ENCODE data around the gene PDZK1IP1.
"Not testable (repeated sequence)": the region's sequence is repeated elsewhere in the genome, so short reads cannot be mapped to it uniquely, and the experiment has no call there.

Gene PDZK1IP1

GRCh38 chr1:47215713-47216112 lies 25.9 kb upstream of the PDZK1IP1 start:
- CTCF ChIA-PET: no interaction called here
- Mint-ChIP-seq H3K4me1 (peaks cover 4% of the 10 kb centered on the region), H3K27me3 (peaks cover 14% of the 10 kb centered on the region), H3K4me3 (no peak overlapping the region), H3K9me3 (no peaks in the 10 kb centered on the region), H3K36me3 (no peaks in the 10 kb centered on the region), H3K27ac (no peak overlapping the region)
- no peak for DNase-seq

- H3K9me3 Mint-ChIP-seq: no peaks in the 10 kb centered on the region
- CTCF ChIA-PET: no interaction called here
- H3K4me1 Mint-ChIP-seq: peaks cover 4% of the 10 kb centered on the region
- no peak overlapping the region for H3K27ac Mint-ChIP-seq
- no peak overlapping the region for H3K4me3 Mint-ChIP-seq
- no peak for DNase-seq
- peaks cover 16% of the 10 kb centered on the region for H3K27me3 Mint-ChIP-seq
- no peaks in the 10 kb centered on the region for H3K36me3 Mint-ChIP-seq
Measured at GRCh38 chr1:47214549-47214948, 24.7 kb upstream of the PDZK1IP1 start.

- CTCF ChIA-PET: interaction anchor here (0.6 to 2.1 kb wide), 3 partner anchors 20 to 38 kb away, joined by 3 to 7 read pairs (median 6); no protein-coding TSS in a partner anchor
- Mint-ChIP-seq H3K27ac (no peak overlapping the region), H3K36me3 (no peaks in the 10 kb centered on the region), H3K27me3 (peaks cover 26% of the 10 kb centered on the region), H3K4me1 (peaks cover 4% of the 10 kb centered on the region), H3K9me3 (no peaks in the 10 kb centered on the region), H3K4me3 (no peak overlapping the region)
- no peak for DNase-seq
Measured at GRCh38 chr1:47213230-47213963, 23.6 kb upstream of the PDZK1IP1 start.

GRCh38 chr1:47212636-47213229 lies 22.9 kb upstream of the PDZK1IP1 start:
- H3K4me3 Mint-ChIP-seq: no peak overlapping the region
- no peak overlapping the region for H3K27ac Mint-ChIP-seq
- no peaks in the 10 kb centered on the region for H3K36me3 Mint-ChIP-seq
- H3K27me3 Mint-ChIP-seq: peaks cover 28% of the 10 kb centered on the region
- CTCF ChIA-PET: interaction anchor here (1.0 to 2.7 kb wide), 4 partner anchors 17 to 37 kb away, joined by 4 to 9 read pairs (median 6); no protein-coding TSS in a partner anchor
- no peaks in the 10 kb centered on the region for H3K9me3 Mint-ChIP-seq
- DNase-seq: no peak
- H3K4me1 Mint-ChIP-seq: peaks cover 4% of the 10 kb centered on the region

GRCh38 chr1:47211796-47212269 lies 22.0 kb upstream of the PDZK1IP1 start:
- H3K36me3 Mint-ChIP-seq: no peaks in the 10 kb centered on the region
- no peak overlapping the region for H3K4me3 Mint-ChIP-seq
- no peaks in the 10 kb centered on the region for H3K9me3 Mint-ChIP-seq
- no peak for DNase-seq
- H3K27ac Mint-ChIP-seq: no peak overlapping the region
- H3K4me1 Mint-ChIP-seq: peaks cover 4% of the 10 kb centered on the region
- CTCF ChIA-PET: interaction anchor here (1.0 to 2.7 kb wide), 3 partner anchors 16 to 36 kb away, joined by 4 to 9 read pairs (median 6); no protein-coding TSS in a partner anchor
- H3K27me3 Mint-ChIP-seq: peaks cover 30% of the 10 kb centered on the region

DNA sequence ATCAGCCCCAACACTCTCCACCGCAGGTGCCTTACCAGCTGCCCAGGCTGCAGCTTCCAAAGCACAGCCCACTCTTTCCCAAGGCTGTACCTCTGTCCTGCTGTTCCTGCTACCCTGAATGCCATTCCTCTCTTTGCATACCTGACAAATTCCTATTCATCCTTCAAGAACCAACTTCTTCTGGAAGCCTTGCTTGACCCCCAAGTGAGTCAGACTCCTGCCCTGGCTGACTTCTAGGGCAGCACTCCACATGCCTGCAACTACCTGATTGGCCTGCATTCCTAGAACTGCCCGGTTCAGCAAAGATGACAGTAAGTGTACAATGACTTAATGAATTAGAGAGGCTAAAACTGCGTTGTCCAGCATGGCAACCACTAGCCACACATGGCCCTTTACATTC lies 20.8 kb upstream of the PDZK1IP1 start:
- Mint-ChIP-seq H3K27me3 (peaks cover 35% of the 10 kb centered on the region), H3K4me1 (peaks cover 4% of the 10 kb centered on the region), H3K36me3 (no peaks in the 10 kb centered on the region), H3K9me3 (no peaks in the 10 kb centered on the region), H3K27ac (no peak overlapping the region), H3K4me3 (no peak overlapping the region)
- CTCF ChIA-PET: interaction anchor here (0.6 to 2.7 kb wide), 4 partner anchors 10 to 52 kb away, joined by 3 to 9 read pairs (median 4); no protein-coding TSS in a partner anchor
- no peak for DNase-seq

DNA sequence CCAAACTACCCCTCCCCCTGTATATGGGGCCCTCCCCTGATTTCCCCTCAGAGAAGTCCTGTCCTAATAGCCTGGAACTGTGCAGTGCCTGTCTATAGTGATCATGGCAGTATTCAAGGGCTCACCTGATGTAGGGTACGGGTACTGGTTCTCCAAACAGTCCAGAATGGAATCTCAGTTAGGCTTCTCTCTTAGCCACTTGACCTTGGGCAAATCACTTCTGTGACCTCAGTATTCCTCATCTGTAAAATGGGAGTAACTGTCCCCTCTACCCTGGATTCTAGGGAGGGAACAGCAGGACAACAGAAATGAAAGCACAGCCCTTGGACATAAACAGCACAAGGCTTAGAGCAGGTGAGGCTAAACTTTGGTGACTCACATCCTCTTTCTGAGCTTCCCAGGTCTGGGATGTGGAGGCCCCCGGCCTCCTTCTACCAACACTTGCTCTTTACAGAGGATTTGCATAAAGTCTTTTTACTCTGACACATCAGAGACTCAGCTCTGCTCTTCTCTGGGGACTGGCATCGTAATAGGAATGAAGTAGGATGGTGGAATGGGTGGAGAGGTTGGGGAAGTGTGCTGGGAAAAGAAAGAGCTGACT lies 20.0 kb upstream of the PDZK1IP1 start:
- no peak for DNase-seq
- CTCF ChIA-PET: interaction anchor here (0.9 to 2.7 kb wide), 3 partner anchors 9 to 31 kb away, joined by 3 to 9 read pairs (median 4); no protein-coding TSS in a partner anchor
- Mint-ChIP-seq H3K4me1 (peaks cover 4% of the 10 kb centered on the region), H3K27ac (no peak overlapping the region), H3K4me3 (no peak overlapping the region), H3K27me3 (peaks cover 35% of the 10 kb centered on the region), H3K9me3 (no peaks in the 10 kb centered on the region), H3K36me3 (no peaks in the 10 kb centered on the region)

DNA sequence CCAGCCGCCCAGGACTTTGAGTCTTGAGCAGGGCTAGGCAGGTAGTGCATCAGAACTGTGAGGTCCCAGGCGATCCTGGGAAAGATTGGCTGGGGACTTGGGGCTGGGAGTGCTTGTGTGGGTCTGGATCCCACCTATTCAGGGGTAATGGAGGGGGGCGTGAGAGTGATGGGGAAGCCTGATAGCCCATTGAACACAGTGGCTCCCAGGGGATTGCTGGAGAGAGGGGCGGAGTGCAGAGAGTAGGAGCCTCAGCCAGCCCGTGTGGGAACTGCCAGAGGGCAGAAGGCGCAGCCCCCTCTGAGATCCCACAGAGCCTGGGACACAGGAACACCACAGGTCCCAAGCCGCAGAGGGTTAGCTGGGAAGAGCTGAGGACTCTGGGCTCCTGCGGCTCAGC lies 19.3 kb upstream of the PDZK1IP1 start:
- peaks cover 4% of the 10 kb centered on the region for H3K4me1 Mint-ChIP-seq
- H3K4me3 Mint-ChIP-seq: no peak overlapping the region
- no peak overlapping the region for H3K27ac Mint-ChIP-seq
- H3K27me3 Mint-ChIP-seq: peaks cover 42% of the 10 kb centered on the region
- H3K9me3 Mint-ChIP-seq: no peaks in the 10 kb centered on the region
- H3K36me3 Mint-ChIP-seq: no peaks in the 10 kb centered on the region
- no peak for DNase-seq
- CTCF ChIA-PET: no interaction called here

GRCh38 chr1:47208374-47208850 lies 18.6 kb upstream of the PDZK1IP1 start:
- Mint-ChIP-seq H3K4me1 (peaks cover 4% of the 10 kb centered on the region), H3K27ac (no peak overlapping the region), H3K4me3 (no peak overlapping the region), H3K27me3 (peaks cover 42% of the 10 kb centered on the region), H3K9me3 (no peaks in the 10 kb centered on the region), H3K36me3 (no peaks in the 10 kb centered on the region)
- CTCF ChIA-PET: no interaction called here
- DNase-seq: no peak

GRCh38 chr1:47207803-47208373 lies 18.1 kb upstream of the PDZK1IP1 start:
- no peak overlapping the region for H3K4me3 Mint-ChIP-seq
- H3K4me1 Mint-ChIP-seq: peaks cover 4% of the 10 kb centered on the region
- CTCF ChIA-PET: no interaction called here
- no peak for DNase-seq
- no peaks in the 10 kb centered on the region for H3K9me3 Mint-ChIP-seq
- peaks cover 42% of the 10 kb centered on the region for H3K27me3 Mint-ChIP-seq
- H3K27ac Mint-ChIP-seq: no peak overlapping the region
- H3K36me3 Mint-ChIP-seq: no peaks in the 10 kb centered on the region

GRCh38 chr1:47205918-47206317 lies 16.1 kb upstream of the PDZK1IP1 start:
- Mint-ChIP-seq H3K36me3 (no peaks in the 10 kb centered on the region), H3K27me3 (peaks cover 36% of the 10 kb centered on the region), H3K27ac (no peak overlapping the region), H3K4me3 (no peak overlapping the region), H3K9me3 (no peaks in the 10 kb centered on the region), H3K4me1 (no peaks in the 10 kb centered on the region)
- DNase-seq: peak; percentile 5
- CTCF ChIA-PET: no interaction called here

DNA sequence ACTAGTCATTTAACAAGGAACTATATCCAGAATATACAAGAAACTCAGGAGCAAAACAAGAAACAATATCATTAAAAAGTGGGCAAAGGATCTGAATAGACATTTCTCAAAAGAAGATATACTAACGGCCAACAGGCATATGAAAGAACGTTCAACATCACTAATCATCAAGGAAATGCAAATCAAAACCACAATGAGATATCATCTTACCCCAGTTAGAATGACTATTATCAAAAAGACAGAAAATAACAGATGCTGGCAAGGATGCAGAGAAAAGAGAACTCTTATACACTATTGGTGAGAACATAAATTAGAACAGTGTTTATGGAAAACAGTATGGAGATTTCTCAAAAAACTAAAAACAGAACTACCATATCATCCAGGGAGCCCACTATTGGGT lies 13.7 kb upstream of the PDZK1IP1 start:
- H3K27ac Mint-ChIP-seq, H3K4me1 Mint-ChIP-seq, H3K9me3 Mint-ChIP-seq, H3K36me3 Mint-ChIP-seq, CTCF ChIA-PET, H3K4me3 Mint-ChIP-seq, DNase-seq: not testable (repeated sequence)
- H3K27me3 Mint-ChIP-seq: peaks cover 39% of the 10 kb centered on the region

DNA sequence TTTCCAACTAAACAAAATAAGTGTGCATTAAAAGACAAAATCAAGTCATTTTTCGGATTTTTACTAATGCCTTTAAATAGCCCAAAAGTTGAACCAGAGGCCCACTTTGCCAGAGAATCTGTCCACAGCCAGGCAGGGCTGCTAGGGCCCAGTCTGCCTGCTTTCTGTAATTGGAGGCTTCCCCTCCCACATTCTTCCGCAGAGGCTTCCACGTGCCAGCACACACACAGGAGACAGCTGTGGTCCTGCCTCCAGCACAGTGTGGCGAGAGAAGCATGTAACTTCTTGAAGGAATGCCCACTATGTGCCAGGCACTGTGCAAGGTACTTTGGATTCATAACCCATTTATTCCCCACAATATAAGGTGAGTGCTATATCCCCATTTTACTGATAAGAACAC lies 11.3 kb upstream of the PDZK1IP1 start:
- Mint-ChIP-seq H3K27ac (no peak overlapping the region), H3K4me3 (no peak overlapping the region), H3K27me3 (peaks cover 40% of the 10 kb centered on the region), H3K4me1 (no peaks in the 10 kb centered on the region), H3K36me3 (no peaks in the 10 kb centered on the region), H3K9me3 (no peaks in the 10 kb centered on the region)
- DNase-seq: no peak
- CTCF ChIA-PET: interaction anchor here (1.4 to 1.6 kb wide), 5 partner anchors 8 to 224 kb away, joined by 3 to 8 read pairs (median 4); no protein-coding TSS in a partner anchor

DNA sequence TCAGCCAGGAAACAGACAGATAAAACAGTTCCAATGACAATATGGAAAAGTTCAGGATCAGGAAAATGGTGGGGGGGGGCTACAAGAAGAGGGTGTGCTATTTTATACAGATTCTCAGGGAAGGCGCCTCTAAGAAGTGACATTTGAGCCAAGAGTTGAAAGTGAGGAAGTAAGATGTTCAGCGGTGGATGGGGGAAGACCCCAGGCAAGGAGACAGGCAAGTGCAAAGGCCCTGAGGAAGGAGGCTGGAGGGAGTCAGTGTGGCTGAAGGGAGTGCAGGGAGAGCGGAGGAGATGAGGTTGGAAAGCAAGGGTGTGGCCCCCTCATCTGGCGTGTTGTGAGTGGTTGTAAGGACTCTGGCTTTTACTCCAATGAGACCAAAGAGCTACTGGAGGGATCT lies 8.4 kb upstream of the PDZK1IP1 start:
- CTCF ChIA-PET: interaction anchor here (0.8 kb wide), 1 partner anchor 20 kb away, joined by 3 read pairs; no protein-coding TSS in a partner anchor
- no peaks in the 10 kb centered on the region for H3K36me3 Mint-ChIP-seq
- peaks cover 38% of the 10 kb centered on the region for H3K27me3 Mint-ChIP-seq
- H3K9me3 Mint-ChIP-seq: no peaks in the 10 kb centered on the region
- H3K4me3 Mint-ChIP-seq: no peak overlapping the region
- no peaks in the 10 kb centered on the region for H3K4me1 Mint-ChIP-seq
- peak; percentile 9 for DNase-seq
- no peak overlapping the region for H3K27ac Mint-ChIP-seq
